T-helper 9 cell (primary cell): Measurements from ENCODE around the gene RNF168.
A peak's percentile ranks its signal among the peaks of the same experiment; 100 is the strongest.
"Not testable (repeated sequence)": the region's sequence is repeated elsewhere in the genome, so short reads cannot be mapped to it uniquely, and the experiment has no call there.

ENCODE experiments used
- DNase-seq: peaks from one replicate; pipeline ENCODE4 v3.0.0-alpha.2; 2020

RNF168 gene

DNA sequence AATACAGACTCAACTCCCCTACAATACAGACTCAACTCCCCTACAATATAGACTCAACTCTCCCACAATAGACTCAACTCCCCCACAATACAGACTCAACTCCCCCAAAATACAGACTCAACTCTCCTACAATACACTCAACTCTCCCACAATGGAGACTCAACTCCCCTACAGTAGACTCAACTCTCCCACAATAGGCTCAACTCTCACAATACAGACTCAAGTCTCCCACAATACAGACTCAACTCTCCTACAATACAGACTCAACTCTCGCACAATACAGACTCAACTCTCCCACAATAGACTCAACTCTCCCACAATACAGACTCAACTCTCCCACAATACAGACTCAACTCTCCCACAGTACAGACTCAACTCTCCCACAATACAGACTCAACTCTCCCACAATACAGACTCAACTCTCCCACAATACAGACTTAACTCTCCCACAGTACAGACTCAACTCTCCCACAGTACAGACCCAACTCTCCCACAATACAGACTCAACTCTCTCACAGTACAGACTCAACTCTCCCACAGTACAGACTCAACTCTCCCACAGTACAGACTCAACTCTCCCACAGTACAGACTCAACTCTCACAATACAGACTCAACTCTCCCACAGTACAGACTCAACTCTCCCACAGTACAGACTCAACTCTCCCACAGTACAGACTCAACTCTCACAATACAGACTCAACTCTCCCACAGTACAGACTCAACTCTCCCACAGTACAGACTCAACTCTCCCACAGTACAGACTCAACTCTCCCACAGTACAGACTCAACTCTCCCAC, 40.7 kb downstream of the RNF168 start:
- not testable (repeated sequence) for DNase-seq

DNA sequence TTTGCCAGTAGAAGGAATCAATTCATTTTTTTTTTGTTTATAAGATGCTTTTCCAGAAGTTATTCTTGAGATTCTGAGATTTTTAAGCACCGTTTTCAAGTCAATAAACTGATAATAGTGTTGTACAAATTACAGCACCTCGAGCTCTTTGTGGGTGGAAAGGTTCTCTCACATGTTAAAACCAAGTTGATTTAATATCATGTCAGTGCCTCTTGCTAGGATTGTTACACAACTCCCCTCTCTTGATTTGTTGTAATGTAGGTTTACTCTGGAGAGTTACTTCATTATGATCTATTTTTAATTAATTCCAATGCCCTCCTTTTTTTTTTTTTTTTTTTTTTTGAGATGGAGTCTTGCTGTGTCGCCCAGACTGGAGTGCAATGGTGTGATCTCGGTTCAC, 45.5 kb downstream of the RNF168 start:
- DNase-seq: no peak

DNA sequence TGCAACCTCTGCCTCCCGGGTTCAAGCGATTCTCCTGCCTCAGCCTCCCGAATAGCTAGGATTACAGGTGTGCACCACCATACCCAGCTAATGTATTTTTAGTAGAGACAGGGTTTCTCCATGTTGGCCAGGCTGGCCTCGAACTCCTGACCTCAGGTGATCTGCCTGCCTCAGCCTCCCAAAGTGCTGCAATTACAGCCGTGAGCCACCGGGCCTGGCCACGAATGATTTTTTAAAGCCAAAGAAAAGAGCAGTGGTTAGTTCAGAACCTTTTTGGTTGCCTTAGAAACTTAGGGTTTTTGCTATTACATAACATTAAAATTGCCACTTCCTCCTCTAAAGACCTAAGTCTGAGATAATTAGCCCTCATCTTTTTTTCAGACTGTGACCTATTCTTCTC, 46.1 kb downstream of the RNF168 start:
- DNase-seq: not testable (repeated sequence)

DNA sequence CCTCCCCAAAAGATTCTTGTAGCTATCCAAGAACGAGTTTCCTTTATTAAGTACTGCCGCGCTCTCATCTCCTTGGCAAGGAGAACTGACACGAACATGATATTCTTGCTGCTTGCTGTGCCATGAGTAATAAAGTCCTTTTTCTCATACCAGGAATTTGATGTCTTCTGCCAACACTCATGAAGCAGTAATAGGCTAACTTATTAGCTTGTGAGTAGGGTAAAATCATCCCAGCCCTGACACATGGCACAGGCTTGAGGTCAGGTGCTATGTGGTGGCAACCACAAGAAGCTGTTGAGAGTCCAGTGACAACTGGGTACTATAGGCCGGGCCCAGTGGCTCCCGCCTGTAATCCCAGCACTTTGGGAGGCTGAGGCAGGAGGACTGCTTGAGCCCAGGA, 48.6 kb downstream of the RNF168 start:
- DNase-seq: no peak

DNA sequence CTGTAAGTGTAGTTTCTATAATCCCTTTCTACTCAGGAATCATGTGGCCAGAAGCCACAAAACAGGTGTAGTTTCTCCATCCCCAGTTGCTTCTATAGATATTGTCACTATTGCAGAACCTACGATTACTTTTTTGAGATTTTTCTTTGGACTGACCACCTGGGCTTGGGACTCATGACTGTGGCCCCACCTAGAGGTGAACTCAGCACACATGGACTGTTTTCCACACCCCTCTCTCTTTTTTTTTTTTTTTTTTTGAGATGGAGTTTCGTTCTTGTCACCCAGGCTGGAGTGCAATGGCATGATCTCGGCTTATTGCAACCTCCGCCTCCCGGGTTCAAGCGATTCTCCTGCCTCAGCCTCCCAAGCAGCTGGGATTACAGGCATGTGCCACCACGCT, 58.2 kb downstream of the RNF168 start:
- not testable (repeated sequence) for DNase-seq

DNA sequence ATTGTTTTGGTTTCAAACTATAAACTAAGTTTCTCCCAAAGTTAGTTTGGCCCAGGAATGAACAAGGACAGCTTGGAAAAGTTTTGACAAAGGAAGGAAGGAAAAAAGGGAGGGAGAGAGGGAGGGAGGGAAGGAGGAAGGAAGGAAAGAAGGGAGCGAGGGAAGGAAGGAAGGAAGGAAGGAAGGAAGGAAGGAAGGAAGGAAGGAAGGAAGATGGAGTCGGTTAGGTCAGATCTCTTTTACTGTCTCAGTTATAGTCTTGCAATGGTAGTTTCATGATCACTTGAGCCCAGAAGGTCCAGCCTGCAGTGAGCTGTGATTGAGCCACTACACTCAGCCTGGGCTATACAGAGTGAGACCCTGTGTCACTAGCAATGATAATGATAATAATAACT, 59.1 kb downstream of the RNF168 start:
- no peak for DNase-seq

DNA sequence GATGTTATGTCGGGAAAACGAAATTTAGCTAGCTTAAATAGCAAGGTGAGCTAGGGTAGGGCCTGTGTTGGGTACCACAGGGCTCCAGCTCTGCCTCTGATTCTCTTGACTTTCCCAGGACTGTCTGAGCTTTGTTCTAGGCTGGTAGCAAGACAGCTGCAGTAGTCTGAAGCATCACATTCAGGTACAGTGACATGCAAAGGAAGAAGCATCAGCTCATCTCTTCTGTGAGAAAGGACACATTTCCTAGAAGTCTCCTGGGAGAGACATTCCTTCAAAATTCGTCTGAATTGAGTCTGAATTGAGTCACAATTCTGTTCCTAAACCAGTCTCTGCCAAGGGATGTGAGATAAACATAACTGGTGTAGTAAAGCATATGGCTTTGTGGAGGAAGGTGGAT, 62.9 kb downstream of the RNF168 start:
- no peak for DNase-seq

DNA sequence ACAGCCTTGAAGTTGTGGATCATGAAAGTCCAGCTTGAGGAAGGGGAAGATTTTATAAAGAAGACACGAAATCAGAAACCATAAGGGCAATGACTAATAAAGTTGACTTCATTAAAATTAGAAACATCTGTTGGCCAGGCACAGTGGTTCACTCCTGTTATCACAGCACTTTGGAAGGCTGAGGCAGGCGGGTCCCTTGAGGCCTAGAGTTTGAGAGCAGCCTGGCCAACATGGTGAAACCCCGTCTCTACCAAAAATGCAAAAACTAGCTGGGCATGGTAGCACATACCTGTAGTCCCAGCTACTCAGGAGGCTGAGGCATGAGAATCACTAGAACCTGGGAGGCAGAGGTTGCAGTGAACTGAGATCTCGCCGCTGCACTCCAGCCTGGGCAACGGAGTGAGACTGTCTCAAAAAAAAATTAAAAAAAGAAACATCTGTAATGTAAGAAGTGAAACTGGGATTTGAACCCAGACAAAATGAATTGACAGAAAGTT, 63.5 kb downstream of the RNF168 start:
- no peak for DNase-seq

DNA sequence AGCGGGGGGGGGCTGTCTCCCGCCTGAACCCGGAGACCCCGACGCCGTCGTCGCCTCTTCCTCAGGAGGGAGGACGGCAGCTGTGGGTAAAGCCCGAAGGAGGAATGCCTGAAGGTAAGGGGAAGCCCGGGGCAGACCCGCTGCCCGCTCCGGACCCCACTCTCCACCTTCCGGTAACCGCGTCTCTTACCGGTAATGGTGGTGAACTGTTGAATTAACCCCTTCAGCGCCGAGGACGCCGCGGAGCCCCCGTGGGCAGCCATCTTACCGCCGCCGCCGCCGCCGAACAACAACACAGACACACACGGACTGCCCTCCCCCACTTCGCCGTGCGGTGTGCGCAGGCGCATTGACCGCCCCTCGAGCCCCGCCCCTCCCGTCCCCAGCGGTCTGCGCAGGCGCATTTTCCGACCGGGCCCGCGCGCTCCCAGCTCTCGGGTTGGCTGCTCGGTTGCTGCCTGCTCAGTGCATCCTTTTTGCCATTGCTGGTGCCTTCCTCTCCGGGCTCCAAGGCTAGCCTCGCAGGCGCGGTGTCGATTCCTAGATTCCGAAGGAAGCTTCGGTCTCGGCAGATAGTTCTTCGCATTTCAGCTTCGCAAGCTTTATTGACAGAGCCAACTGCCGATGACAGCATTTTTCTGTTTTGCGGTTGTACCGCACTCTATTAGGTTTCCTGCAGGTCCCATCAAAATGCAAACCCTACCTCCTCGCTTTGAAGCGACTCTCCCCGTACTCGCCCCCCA, 71.3 kb downstream of the RNF168 start, which contains the start of gene UBXN7:
Gene UBXN7 (minus strand): TSS at position 291 of the 743 bp plus-strand sequence. CDS start 28 bp downstream, at position 263.
- DNase-seq: peak; percentile 98

DNA sequence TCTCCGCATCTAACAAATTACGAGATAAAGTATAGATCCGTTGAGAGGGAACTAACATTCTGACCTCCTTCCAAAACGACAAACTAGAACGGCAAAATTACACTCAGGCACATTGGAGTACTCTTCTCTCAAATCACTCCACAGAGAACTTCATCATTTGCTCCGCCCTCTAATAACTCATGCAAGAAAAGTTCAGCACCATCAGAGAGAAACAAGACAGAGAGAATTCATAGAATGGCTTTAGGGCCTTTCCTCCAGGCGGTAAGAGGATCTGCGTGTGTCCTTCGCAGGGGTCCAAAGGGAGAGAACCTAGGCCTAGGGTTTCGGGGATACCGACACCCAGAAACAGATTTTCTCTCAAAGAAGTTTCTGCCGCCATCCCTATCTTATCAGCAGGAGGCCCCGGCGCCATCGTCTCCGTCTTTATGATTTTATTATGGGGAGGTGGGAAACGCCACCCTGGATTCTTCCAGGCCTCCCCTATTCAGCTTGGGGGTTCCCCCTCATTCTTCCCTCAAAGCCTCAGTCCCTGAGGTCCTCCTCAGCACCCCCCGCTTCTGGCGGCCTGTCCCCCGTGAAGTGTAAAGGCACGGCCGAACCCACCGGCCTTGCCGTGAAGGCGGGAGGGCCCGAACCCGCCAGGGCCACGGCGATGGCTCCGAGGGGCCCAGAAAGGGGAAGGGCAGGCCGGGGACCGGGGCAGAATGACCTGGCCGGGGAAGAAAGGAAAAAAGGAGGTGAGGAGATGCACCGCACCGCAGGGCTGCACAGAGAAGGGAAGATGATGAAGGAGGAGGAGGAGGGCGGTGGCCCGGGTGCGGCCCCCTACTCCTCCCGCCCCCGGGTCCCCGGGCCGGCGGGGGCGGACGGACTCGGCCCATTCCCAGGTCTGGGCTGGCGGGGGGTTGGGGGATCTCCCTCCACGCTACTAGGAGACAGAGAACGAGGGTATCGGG, 72.1 kb downstream of the RNF168 start:
- peak; percentile 10 for DNase-seq

DNA sequence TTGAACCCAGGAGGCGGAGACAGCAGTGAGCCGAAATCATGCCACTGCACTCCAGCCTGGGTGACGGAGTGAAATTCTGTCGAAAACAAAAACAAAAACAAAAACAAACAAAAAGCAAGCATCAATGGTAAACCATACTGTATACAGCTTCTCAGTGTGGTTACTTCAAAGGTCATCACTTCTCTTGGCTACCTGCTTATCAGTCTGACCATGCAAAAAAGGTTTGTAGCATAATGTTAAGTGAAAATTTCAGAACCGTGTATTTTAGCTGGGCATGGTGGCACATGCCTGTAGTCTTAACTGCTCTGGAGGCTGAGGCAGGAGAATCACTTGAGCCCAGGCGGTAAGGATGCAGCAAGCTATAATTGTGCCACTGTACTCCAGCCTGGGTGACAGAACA, 75.5 kb downstream of the RNF168 start:
- DNase-seq: no peak

DNA sequence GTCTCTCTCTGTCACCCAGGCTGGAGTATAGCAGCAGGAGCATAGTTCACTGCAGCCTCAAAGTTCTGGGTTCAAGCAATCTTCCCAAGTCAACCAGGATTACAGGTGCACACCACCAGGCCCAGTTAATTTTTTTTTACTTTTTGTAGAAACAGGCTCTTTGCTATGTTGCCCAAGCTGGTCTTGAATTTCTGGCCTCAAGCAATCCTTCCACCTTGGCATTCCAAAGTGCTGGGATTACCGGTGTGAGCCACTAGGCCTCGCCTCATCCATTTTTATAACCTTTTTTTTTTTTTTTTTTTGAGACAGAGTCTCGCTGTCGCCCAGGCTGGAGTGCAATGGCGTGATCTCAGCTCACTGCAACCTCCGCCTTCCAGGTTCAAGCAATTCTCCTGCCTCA, 79.1 kb downstream of the RNF168 start:
- DNase-seq: not testable (repeated sequence)

DNA sequence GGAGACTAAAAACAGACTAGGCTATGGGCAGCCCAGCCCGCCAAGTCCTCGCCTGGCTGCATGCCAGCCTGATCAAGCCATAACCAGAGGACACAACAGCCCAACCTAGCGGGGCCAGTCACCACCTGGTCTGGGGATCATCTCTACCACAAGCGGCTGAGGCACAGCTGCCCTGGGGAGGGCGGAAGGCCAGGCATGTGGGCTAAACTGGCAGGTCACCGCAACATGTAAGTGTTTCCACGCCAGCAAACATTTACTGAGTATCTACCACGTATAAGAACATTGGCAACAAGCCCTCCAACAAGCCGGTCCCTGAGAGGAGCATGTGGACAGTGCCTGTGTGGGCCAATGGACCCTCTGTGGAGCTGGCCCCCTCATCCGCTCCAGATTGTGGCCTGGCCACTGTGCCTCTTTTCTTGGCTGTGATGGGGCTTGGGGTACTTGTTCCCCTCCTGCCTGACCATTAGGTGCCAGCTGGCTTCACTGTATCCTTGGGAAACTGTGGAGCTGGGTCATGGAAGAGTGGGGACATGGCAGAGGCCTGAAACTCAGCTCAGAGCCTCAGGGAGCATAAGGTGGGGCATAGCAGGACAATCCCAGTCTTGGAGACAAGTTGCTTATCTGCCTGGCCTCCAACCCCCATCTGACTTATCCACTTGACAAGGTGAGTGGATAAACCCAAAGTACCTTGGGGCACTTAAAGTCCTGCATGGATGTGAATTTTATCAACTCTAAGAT, 80.4 kb downstream of the RNF168 start:
- no peak for DNase-seq

DNA sequence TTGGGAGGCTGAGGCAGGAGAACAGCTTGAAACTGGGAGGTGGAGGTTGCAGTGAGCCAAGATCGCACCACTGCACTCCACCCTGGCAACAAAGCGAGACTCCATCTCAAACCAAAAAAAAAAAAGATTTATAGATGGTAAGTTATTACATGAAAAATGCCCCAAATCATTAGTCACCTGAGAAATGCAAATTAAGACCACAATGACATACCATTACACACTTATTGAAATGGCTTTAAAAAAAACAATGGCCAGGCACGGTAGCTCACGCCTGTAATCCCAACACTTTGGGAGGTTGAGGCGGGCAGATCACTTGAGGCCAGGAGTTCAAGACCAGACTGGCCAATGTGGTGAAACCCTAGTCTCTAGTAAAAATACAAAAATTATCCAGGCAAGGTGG, 81.9 kb downstream of the RNF168 start:
- not testable (repeated sequence) for DNase-seq

DNA sequence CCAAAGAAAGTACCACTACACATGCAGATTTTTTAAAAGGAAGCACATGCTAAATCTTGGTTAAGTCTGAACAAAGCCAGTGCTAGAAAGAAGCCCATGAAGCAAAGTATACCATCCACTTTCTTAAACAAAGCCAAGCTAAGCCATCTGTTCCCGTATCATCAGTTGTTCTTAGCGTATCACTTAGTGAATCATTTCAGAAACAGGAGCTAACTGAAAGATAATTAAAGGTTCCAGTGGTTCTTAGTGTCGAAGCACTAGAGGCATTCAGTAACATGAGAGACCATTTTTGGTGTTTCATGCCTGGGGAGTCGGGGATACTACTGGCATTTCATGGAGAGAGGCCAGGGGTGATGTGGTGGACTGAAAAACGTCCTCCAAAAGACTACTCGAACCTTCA, 84.2 kb downstream of the RNF168 start:
- no peak for DNase-seq
